Esophagus muscularis mucosa (tissue), 3 donors: ENCODE results near the gene MITF.

Source experiments
- POLR2A ChIP-seq: fragments of 450-650 bp; IDR thresholded peaks from one replicate; pipeline ENCODE4 v1.6.1; 2017; ENCODE audit warnings: antibody characterized with exemption, moderate library complexity, mild to moderate bottlenecking, low read depth
- TF ChIP-seq, protein P1 (sequence below), 3 experiments: fragments of 200-600 bp in 2 of 3; fragments of 450-650 bp in 1 of 3; sonication (generic) in 2 of 3; IDR thresholded peaks; one replicate each; pipeline ENCODE4 v1.5.1; 2017 to 2019; ENCODE audit warnings: antibody characterized with exemption in 3 of 3, mild to moderate bottlenecking in 2 of 3, moderate library complexity in 1 of 3

DNA sequence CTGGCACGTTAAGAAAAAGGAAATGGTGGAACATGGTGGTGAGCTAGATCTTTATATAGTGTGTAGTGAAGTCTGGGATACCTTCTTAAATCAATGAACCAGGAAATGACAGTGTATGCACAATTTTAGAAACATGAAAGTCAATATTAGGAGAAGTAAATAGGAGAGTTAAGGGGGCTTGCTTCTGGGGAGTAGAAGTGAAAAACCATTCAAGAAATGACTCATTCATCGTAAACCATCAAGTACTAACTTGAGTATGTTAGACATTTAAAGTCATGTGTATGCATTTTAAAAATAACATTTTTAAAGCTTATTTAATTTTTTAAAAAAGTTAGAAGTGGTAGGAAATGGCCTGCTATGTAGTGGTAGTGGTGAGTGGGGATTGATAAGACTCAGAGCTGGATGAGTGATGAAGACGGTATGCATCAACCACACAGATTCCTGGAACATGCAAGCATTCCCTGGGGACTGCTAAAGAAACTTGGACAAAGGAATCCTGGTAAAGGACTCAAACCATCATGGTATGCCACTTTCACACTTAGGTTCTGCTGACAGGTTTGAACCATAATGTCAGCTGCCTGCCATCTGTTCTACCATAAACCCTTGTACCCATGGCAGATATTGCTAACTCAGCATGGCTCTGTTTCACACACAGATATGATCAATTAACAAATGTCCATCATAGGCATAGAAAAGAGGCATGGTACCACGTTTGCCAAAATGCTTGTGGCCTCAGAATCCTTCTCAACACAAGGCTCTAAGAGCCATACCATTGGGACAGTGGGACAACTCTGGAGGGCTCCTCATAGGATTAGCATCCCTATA, 28.9 kb upstream of the MITF start:
- TF ChIP-seq, protein P1, sequence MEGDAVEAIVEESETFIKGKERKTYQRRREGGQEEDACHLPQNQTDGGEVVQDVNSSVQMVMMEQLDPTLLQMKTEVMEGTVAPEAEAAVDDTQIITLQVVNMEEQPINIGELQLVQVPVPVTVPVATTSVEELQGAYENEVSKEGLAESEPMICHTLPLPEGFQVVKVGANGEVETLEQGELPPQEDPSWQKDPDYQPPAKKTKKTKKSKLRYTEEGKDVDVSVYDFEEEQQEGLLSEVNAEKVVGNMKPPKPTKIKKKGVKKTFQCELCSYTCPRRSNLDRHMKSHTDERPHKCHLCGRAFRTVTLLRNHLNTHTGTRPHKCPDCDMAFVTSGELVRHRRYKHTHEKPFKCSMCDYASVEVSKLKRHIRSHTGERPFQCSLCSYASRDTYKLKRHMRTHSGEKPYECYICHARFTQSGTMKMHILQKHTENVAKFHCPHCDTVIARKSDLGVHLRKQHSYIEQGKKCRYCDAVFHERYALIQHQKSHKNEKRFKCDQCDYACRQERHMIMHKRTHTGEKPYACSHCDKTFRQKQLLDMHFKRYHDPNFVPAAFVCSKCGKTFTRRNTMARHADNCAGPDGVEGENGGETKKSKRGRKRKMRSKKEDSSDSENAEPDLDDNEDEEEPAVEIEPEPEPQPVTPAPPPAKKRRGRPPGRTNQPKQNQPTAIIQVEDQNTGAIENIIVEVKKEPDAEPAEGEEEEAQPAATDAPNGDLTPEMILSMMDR (IDR thresholded peaks at IDR 0.05): no peak
- no peak for TF ChIP-seq POLR2A
